HG03159 (cell line): ENCODE data around the gene IREB2.
"Not testable (repeated sequence)": the region's sequence is repeated elsewhere in the genome, so short reads cannot be mapped to it uniquely, and the experiment has no call there.

Experiments used
- ATAC-seq: cut with Tn5 transposase; IDR thresholded peaks from one replicate; pipeline ENCODE4 v1.9.1; 2021; ENCODE audit warnings: mild to moderate bottlenecking, moderate library complexity; ENCODE audit not compliant: unreplicated experiment

IREB2 gene

DNA sequence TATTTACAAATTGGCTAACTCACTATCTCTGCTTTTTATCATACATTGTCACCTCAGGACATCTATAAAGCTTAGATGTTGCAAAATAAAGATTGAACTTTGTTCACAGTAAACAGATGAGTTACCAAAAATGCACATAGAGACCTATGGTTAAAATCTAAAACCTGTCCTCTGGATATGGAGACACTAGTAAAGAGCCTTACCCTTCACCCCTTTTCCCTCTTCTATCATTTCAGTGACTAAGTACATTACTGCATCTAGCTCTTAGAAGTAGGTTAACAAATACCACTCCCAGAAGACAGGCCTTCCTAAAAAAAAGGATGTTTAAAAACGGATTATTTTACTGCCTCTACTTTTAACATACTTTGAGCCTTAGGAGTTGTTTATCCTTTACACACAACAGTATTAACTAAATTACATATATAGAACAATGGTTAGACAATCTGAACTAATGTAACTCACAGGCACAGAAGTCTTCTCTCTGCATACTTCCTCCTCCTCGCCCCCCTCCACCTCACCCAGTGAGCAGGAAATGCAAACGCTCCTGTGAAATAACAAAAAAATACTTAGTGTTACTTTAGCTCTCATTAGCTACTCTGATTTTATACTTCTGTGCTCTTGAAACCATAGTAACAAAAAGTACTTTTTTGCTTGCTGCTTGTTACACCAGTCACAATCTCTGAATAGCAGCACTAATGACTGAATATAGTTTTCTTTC is 23.3 kb downstream of the IREB2 start:
- no peak for ATAC-seq

DNA sequence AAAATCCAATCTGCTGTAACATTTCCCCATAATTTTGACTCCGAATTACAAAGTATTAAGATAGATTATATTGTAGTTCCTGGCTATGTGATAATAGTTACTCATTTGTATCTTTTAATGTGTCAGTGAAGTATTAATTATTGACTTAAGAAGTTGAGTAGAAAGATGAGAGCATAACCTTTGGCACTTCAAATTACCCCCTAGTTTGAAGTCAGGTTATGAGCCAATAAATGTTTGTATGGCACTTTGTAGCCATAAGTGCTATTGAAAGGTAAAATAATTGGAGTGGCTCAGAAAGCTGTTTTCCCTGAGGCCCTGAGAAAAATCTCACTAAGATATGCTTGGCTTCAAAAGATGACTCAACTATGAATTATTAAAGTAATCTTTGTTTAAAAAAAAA is 31.0 kb downstream of the IREB2 start:
- ATAC-seq, result no peak

DNA sequence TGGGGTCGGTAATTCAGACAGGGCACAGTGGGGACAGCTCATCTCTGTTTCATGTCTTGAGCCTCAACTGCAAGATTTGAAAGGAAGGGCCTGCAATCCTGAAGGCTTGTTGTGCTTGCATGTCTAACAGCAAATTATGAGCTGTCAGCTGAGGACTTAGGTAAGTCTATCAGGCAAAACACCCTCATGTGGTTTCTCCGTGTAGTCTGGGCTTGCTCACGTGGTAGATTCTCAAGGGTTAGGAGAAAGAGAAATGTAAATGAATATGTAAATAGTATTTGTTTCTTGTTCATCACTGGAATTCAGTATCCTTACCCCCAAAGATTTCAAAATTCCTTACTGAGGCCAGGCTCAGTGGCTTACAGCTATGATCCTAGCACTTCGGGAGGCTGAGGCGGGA is 39.3 kb downstream of the IREB2 start:
- no peak for ATAC-seq

DNA sequence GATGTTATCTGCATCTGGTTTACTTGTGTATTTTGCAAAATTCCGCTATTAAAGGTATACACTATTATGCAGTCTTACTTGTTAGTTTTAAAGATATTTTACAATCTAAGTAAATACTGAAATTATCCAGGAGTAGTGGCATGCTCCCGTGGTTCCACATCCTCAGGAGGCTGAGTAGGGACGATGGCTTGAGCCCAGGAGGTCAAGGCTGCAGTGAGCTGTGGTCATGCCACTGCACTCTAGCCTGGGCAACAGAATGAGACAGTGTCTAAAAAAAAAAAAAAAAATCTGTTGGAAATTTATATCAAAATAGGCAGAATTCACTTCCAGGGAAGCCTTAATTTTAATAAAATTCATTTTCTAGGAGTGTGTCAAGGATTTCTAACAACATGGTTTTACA is 41.6 kb downstream of the IREB2 start:
- no peak for ATAC-seq

DNA sequence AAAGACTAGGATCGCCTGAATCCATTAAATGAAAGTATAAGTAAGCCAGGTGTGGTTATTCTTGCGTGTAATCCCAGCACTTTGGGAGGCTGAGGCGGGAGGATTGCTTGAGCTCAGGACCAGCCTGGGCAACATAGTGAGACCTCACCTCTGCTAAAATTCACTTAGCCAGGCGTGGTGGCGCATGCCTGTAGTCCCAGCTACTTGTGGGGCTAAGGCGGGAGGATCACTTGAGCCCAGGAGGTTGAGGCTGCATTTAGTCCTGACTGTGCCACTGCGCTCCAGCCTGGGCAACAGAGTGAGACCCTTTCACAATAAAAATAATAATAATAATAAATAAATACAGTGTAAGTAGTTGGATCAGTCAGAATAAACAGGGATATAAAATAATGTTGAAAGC is 43.9 kb downstream of the IREB2 start:
- ATAC-seq, result no peak

DNA sequence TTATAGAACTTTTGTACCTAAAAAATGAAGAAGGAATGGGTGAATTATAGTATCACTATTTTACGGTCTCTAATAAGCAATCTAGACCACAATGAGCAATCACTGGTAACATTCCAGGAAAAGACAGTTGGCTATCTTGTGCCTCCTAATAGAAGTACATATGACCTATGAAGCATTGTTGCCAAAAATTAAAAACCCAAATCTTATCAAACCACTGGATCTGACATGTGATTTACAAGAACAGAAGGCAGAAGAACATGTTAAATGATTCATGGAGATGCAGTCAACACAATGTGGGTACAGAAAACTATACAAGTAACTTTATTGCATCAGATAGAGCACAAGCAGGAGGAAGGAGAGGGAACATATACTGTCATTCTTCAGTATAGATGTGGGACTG is 54.9 kb downstream of the IREB2 start:
- no peak for ATAC-seq

DNA sequence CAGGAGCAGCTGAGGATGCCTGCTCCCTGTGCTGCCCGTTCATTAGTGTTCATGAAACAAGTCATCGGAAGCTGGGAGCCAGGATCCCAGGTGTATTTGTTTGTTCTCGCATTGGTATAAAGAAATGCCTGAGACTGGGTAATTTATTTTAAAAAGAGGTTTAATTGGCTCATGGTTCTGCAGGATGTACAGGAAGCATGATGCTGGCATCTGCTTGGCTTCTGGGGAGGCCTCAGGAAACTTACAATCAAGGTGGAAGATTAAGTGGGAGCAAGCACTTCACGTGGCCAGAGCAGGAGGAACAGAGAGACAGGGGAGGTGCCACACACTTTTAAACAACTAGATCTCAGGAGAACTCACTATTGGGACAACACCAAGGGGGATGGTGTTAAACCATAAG is 63.8 kb downstream of the IREB2 start:
- ATAC-seq, result no peak

DNA sequence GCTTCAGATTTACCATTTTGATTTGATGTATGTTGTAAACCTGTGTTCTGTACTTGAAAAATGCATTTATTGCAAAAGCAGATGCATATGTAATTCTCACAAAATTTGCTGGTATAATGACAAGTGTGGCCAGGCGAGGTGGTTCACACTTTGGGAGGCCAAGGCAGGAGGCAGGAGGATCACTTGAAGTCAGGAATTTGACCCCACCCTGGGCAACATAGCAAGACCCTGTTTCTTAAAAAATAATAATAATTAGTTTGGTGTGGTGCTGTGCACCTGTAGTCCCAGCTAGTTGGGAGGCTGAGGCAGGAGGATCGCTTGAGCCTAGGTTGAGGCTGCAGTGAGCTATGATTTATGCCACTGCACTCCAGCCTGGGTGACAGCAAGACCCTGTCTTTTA is 64.6 kb downstream of the IREB2 start:
- ATAC-seq, result no peak

DNA sequence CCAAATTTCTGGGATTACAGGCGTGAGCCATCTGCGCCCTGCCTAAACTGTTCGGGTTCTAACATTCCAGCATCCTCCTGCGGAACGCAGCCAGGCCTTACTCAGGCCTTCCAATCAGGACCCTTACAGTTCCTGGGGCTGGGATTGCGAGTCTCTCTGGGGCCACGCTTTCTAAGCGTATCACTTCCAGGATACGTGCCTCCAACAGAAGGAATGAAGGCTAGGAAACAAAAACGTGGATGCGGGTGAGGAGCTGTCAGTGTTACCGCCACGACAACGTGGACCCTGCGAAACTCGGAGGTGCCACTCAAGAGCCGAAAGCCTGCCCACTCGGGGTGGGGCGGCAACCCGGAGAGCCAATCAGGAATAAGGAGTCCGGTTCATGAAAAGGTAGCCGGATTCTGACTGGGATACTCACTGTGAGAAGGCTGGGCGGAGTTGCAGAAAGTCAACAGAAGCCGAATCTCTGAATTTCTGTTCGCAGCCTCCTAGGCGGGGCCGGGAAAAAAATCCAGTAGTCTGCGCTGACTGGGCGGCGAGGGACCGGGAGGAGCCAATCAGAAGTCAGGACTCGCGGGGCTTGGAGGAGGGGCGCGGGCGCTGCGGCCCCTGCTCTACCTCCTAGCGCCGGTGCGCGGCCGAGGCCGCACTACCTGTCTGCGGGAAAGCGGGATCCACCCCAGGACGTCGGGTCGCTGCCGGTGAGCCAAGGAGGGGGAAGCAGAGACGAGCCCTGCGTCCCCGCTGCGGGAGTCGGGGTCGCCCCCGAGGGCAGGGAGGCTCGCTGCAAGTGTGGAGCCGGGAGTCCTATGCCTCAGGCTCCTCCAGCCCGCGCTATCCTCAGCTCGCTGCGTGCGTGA is 69.2 kb downstream of the IREB2 start, which contains the start of gene HYKK:
Gene HYKK, plus strand, starts transcription at position 607 of the 860 bp plus-strand sequence. CDS start 5,512 bp downstream, outside the sequence.
- ATAC-seq, result peak; percentile 79

DNA sequence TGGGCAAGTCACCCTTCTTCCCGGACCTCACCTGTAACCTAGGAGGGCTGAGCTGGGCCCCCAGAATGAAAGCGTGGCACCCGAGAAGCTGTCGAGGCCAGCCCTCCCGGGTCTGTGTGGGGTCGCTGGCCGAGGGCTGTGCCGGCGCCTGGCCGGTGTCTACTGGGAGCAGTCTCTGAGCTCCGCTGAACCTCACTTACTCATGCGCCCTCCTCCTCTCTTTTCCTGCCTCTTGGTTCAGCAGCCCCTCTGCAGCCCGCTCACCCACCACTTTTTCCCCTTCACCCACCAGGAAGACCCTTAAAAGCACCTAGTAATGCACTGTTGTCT is 69.8 kb downstream of the IREB2 start:
- ATAC-seq, result no peak

DNA sequence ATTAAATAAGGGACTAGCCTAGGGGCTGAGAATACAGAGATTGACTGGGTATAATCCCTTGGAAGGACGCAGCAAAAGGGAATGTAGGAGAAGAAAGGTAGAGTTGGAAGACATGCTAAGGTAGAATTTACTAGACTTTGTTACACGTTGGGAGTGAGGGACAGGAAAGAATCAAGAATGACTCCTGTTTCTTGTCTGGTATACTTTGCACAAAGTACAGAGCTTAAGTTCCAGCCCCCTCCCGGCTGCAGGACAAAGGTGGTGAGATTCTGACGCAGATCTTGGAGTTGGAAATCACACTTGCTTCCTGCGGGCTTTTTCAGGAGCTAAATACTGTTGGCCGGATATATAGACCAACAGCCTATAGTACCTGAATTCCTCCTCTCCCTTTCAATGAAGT is 70.3 kb downstream of the IREB2 start:
- no peak for ATAC-seq

DNA sequence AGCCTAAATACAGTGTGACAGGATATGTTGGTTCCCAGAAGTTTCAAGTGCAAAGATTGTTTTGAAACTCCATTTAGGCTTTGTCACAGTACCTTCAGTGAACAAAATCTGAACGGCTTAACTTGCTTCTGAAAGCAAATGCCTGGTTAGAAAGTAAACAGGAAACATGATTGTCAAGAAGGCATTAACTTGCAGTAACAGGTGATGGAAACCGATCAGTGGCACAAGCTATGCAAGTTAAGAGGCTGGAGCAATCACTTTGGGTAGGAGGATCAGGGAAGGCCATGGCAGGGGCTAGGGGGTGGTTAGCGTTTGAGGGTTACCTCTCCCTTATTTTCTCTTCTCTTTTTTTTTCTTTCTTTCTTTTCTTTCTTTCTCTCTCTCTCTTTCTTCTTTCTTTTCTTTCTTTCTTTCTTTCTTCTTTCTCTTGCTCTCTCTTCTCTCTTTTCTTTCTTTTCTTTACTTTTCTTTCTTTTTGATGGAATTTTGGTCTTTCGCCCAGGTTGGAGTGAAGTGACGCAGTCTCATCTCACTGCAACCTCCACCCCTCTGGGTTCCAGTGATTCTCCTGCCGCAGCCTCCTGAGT is 71.8 kb downstream of the IREB2 start:
- ATAC-seq, result no peak

DNA sequence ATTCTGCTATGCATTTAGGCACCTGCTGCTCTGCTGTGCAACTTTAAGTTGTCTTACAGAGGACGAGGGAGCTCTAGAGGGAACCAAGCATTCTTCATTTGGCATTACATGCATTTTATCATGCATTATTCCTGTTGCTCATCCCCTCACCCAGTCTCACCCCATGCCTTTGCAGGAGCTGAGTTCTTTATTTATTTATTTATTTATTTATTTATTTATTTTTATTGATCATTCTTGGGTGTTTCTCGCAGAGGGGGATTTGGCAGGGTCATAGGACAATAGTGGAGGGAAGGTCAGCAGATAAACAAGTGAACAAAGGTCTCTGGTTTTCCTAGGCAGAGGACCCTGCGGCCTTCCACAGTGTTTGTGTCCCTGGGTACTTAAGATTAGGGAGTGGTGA is 82.0 kb downstream of the IREB2 start:
- ATAC-seq, result not testable (repeated sequence)

DNA sequence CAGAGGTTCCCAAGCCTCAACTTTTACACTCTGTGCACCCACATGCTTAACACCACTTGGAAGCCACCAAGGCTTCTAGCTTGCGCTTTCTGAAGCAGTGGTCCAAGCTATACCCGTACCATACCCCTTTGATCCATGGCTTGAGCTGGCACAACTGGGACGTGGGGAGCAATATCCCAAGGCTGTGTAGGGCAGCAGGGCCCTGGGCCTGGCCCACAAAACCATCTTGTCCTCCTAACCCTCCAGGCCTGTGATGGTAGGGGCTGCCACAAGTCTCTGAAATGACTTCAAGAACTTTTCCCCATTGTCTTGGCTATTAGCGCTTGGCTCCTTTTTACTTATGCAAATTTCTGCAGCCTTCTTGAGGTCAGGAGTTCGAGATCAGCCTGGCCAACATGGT is 86.2 kb downstream of the IREB2 start:
- no peak for ATAC-seq

DNA sequence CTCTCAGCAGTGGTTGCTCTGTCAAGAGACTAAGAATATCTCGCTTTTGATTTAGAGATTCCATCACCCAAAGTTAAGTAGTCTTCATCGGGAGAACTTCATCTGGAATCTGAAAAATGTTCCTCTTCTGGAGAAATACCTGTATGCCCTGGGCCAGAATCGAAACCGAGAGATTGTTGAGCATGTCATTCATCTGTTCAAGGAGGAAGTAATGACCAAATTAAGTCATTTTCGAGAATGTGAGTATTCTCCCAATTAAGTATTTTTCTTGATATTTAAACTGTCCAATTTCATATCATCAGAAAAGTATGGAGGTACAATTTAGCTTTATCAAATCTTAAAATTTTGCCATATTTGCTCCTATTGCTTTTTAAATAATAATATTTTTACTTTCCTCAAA is 89.3 kb downstream of the IREB2 start:
- no peak for ATAC-seq

DNA sequence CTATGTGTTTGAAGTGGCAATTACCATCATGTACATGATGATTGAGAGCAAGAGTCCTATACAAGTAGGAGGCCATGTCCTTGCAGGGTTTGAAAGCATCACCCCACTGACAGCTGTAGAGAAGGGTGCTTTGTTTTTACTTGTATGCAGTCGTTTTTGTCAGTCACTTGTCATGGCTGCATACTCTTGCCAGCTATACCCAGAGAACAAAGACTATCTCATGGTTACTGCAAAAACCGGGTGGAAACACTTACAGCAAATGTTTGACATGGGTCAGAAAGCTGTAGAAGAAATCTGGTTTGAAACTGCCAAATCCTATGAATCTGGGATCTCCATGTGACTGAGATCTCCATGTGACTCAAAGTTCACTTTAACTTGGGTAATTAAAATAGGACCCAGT is 95.3 kb downstream of the IREB2 start:
- no peak for ATAC-seq

DNA sequence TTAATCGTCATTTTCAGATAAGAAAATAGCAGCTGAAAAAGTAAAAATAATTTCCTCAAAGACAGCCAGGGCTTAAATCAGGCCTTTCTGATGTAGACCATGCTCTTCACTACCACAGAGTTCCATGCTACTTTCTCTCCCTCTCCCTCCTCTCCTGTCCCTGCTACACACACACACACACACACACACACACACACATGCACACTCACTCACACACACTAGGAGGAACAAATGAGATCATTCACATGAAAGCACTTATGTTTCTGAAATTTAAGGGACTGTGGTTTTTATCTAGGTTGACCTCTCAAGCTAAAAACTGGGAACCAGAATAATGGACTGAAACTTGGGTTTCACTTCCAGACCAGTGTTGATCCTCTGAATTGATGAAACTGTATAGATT is 98.1 kb downstream of the IREB2 start:
- ATAC-seq, result no peak

DNA sequence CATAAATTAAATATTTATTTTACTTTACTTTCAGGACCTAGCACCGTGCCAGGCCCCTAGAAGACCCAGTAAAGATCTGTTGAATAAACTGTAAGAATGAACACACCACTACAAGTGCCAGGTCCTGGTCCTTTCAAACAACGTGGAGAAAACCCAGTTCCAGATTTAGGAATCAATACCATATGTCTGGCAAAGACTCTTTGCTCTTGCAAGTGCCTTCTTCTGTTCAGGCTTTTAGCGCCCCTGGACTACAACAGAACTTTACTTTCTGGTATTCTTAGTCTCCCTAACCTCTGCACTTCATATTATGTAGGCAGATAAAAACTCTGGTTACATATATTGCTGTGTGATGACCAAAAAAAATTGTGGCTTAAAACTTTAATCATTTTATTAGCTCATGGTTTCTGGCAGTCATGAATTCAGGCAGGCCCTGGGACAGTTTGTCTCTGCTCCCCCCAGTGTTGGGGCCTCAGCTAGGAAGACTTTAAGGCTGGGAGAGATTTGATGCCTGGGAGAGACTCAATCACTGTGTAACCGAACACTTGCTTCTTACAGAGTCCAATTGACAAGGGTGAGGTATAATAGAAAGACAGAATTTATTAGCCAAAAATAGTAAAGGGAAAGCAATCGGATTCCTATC is 99.4 kb downstream of the IREB2 start:
- ATAC-seq, result no peak

DNA sequence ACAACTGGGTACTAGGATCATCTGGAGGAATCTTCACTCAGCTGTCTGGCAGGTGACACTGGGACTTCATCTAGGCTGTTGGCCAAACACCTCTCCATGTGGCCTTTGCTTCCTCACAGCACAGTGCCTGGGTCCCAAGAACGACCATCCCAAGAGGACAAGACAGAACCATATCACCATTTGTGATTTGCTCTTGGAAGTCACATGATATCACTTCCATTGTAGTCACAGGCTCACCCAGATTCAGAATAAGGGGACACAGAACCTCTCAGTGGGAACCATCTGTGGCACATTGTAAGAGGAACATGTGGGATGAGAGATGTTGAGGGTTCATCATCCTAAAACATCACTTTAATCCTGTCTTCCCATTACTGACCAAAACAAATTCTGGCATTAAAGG is 100.3 kb downstream of the IREB2 start:
- no peak for ATAC-seq

DNA sequence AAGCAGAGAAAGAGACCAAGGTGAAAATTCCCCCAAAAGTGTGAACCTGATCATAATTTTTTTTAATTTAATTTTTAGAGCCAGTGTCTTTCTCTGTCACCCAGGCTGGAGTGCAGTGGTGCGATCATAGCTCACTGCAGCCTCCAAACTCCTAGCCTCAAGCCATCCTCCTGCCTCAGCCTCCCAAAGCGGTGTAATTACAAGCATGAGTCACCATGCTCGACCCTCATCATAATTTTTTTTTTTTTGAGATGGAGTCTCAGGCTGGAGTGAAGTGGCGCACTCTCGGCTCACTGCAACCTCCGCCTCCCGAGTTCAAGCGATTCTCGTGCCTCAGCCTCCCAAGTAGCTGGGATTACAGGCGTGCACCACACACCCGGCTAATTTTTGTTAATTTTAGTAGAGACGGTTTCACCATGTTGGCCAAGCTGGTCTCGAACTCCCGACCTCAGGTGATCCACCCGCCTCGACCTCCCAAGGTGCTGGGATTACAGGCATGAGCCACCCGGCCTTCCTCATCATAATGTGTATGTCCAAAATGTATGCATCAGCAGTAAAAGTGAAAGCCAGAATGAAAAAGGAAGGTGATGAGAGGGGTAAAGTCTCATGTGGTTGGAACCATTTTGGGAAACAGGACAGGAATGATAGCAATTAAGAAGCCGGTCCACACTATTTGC is 101.6 kb downstream of the IREB2 start:
- not testable (repeated sequence) for ATAC-seq
